Upper lobe of left lung (tissue), 6 donors: ENCODE measurements around the gene ODAD4. TPM values are rescaled to one million over a fixed set of nuclear protein-coding genes. Genes with fewer than 3 reads are reported as not detected.

Source experiments
- ATAC-seq, 2 donors: fragments of 200-7000 bp; cut with Tn5 transposase; one replicate each; pipeline ENCODE4 v1.9.1; 2022; ENCODE audit warnings: mild to moderate bottlenecking in 2 of 2, moderate library complexity in 2 of 2; ENCODE audit not compliant: low FRiP score in 2 of 2
- DNase-seq, 2 donors: peaks; one replicate each; pipeline ENCODE4 v3.0.0-alpha.2; 2019 to 2020
- H3K27ac ChIP-seq, 4 donors: fragments of 200-600 bp; sonication (generic); one replicate each; pipeline ENCODE4 v1.5.1; 2016 to 2019
- H3K27me3 ChIP-seq, 4 donors: fragments of 200-600 bp; sonication (generic); one replicate each; pipeline ENCODE4 v1.5.1; 2017 to 2019
- H3K36me3 ChIP-seq, 4 donors: fragments of 200-600 bp; sonication (generic); one replicate each; pipeline ENCODE4 v1.5.1; 2016 to 2019
- H3K4me1 ChIP-seq, 4 donors: fragments of 200-600 bp; sonication (generic); one replicate each; pipeline ENCODE4 v1.5.1; 2018 to 2019
- H3K4me3 ChIP-seq, 4 donors: fragments of 200-600 bp; sonication (generic); one replicate each; pipeline ENCODE4 v1.5.1; 2017 to 2019; ENCODE audit warnings: mild to moderate bottlenecking in 2 of 4, moderate library complexity in 1 of 4
- H3K9me3 ChIP-seq, 4 donors: fragments of 200-600 bp; sonication (generic); one replicate each; pipeline ENCODE4 v1.5.1; 2018 to 2019
- EP300 ChIP-seq, 4 donors: sonication (generic); formaldehyde crosslinking; IDR thresholded peaks; one replicate each; pipeline ENCODE4 v1.5.1; 2017; ENCODE audit warnings: antibody characterized with exemption in 4 of 4, control low read depth in 2 of 4
- POLR2A ChIP-seq, 4 donors: fragments of 450-650 bp; IDR thresholded peaks; one replicate each; pipeline ENCODE4 v1.5.1; 2016 to 2017; ENCODE audit warnings: antibody characterized with exemption in 4 of 4, mild to moderate bottlenecking in 2 of 4
- POLR2AphosphoS5 ChIP-seq, 2 donors: sonication (generic); formaldehyde crosslinking; IDR thresholded peaks; one replicate each; pipeline ENCODE4 v1.5.1; 2017; ENCODE audit warnings: antibody characterized with exemption in 2 of 2
- WGBS, 2 donors: methylation state at CpG; one replicate each; pipeline ENCODE4 v1.1.5; 2017 to 2018; 5-methylcytosine and 5-hydroxymethylcytosine counted together
- total RNA-seq, 6 donors: library from RNA; depleted of rRNA in 4 of 6; stranded (reverse); fragments of >200 nt in 4 of 6; gene quantifications; one replicate each; pipeline versions ENCODE4 v1.1.0 to v1.2.1, GENCODE V29; 2016 to 2021
- TF ChIP-seq, protein P1 (sequence below), 6 experiments: fragments of 450-650 bp in 4 of 6; fragments of 200-600 bp in 2 of 6; sonication (generic) in 2 of 6; IDR thresholded peaks; one replicate each; pipeline ENCODE4 v1.5.1; 2016 to 2019; ENCODE audit warnings: antibody characterized with exemption in 6 of 6
- donor health status: DM: no; HTN: no; CAD: no; lungs with moderate emphysema.
- donor health status: DM: no; HTN: yes; CAD: no; lungs with severe emphysema.

ODAD4 gene
- total RNA-seq, 6 donors from 2014 or later = 1.2 to 16.9 (median 4.8) TPM

DNA sequence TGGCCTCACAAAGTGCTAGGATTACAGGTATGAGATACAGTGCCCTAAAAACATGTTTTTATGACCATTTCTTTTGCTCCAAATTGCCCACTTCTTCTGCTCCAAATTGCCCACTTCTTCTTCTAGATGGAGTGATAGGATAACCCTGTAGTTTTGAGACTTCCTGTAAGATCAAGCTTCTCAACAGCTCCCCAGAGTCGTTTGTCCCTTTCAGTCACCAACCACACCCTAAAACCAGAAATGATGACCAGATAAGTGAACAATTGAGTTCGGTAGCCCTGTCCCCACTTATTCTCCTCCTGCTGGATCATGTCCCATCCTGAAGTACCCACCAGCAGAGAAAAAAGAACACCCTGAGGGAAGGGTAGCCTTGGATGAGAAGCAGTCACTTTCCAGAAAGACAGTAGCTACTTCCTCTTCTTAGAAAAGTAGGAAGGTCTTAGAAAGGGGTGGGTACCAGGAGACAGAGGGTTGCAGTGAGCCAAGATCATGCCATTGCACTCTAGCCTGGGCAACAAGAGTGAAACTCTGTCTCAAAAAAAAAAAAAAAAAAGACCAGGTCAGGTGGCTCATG lies 2.5 kb downstream of the ODAD4 start:
- no peak overlapping the region for H3K4me3 ChIP-seq
- no peaks in the 10 kb centered on the region for H3K9me3 ChIP-seq
- H3K27me3 ChIP-seq = no peaks in the 10 kb centered on the region
- no peak for ATAC-seq
- H3K36me3 ChIP-seq = no peaks in the 10 kb centered on the region
- no peak overlapping the region for H3K27ac ChIP-seq
- 21% methylated on average over 2 of the region's 2 CpGs for WGBS, 2 donors
- H3K4me1 ChIP-seq = peaks cover 11 to 30% (median 14%) of the 10 kb centered on the region in 4 donors
- no peak for DNase-seq
- TF ChIP-seq POLR2A (IDR thresholded peaks at IDR 0.05) (no peak), POLR2AphosphoS5 (IDR thresholded peaks at IDR 0.05) (no peak), EP300 (IDR thresholded peaks at IDR 0.05) (no peak)
- TF ChIP-seq, protein P1, sequence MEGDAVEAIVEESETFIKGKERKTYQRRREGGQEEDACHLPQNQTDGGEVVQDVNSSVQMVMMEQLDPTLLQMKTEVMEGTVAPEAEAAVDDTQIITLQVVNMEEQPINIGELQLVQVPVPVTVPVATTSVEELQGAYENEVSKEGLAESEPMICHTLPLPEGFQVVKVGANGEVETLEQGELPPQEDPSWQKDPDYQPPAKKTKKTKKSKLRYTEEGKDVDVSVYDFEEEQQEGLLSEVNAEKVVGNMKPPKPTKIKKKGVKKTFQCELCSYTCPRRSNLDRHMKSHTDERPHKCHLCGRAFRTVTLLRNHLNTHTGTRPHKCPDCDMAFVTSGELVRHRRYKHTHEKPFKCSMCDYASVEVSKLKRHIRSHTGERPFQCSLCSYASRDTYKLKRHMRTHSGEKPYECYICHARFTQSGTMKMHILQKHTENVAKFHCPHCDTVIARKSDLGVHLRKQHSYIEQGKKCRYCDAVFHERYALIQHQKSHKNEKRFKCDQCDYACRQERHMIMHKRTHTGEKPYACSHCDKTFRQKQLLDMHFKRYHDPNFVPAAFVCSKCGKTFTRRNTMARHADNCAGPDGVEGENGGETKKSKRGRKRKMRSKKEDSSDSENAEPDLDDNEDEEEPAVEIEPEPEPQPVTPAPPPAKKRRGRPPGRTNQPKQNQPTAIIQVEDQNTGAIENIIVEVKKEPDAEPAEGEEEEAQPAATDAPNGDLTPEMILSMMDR (IDR thresholded peaks at IDR 0.05) = no peak

DNA sequence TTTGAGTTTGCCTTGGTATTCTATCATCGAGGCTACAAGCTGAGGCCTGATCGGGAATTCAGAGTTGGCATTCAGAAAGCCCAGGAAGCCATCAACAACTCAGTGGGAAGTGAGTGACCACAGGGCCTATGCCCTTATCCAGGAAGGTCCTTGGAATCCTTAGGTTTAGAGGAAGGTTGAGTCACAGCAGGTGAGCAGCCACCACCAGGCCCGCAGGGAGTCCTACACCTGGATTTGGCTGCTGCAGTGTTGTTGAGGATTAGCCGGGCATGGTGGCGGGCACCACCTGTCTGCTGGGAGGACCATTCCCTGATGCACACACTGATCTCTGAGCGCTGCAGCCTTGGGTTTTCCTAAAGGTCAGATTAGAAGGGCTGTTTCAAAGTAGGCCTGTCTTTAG lies 5.2 kb downstream of the ODAD4 start:
- no peaks in the 10 kb centered on the region for H3K9me3 ChIP-seq
- H3K36me3 ChIP-seq = no peaks in the 10 kb centered on the region
- peaks cover 4 to 16% (median 12%) of the 10 kb centered on the region in 4 donors for H3K4me1 ChIP-seq
- ATAC-seq (no peak), DNase-seq (no peak)
- H3K27ac ChIP-seq = no peak overlapping the region
- TF ChIP-seq, protein P1 (IDR thresholded peaks at IDR 0.05) = no peak
- no peak for TF ChIP-seq POLR2AphosphoS5 (IDR thresholded peaks at IDR 0.05)
- TF ChIP-seq EP300 (IDR thresholded peaks at IDR 0.05) = no peak
- TF ChIP-seq POLR2A (IDR thresholded peaks at IDR 0.05) = no peak
- no peaks in the 10 kb centered on the region for H3K27me3 ChIP-seq
- 91 to 96% methylated on average over 4 to 6 of the region's 6 CpGs for WGBS, 2 donors
- no peak overlapping the region for H3K4me3 ChIP-seq

DNA sequence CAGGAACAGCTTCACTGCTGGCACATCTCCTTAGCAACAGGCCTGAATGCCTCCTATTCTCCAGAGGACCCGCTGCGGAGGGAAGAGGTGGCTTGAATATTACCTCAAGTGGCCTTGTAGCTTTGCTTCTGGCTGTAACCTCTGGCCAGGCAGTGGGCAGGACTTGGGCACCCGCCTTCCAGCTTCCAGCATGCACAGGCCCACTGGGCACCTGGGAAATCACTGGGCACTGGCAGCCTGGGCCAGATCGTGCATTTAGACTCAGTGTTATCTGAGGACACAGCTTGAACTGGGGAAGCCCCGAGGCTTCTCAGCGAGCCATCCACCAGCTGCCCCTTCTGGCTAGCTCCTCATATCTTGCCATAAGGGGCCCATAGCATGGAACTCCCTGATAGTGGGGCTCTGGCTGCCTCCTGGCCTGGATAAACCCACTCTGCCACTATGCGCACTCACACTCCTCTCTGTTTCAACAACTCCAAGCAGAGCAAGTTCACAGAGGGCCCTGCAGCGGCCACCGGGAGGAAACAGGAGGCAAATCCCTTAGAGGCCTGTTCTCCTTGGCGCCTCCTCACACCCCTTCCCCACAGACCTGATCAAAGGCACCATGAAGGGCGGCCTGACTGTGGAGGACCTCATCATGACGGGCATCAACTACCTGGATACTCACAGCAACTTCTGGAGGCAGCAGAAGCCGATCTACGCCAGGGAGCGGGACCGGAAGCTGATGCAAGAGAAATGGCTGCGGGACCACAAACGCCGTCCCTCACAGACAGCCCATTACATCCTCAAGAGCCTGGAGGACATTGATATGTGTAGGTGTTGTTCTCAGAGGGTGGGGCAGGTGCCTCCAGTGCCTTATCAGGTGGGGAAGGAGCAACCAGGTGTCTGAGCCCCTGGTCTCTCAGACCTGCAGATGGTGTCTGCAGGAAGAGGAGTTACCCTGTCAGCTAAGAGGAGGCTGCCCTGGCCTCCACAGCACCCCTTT lies 7.8 kb downstream of the ODAD4 start:
- 89 to 94% methylated on average over 12 to 19 of the region's 19 CpGs for WGBS, 2 donors

DNA sequence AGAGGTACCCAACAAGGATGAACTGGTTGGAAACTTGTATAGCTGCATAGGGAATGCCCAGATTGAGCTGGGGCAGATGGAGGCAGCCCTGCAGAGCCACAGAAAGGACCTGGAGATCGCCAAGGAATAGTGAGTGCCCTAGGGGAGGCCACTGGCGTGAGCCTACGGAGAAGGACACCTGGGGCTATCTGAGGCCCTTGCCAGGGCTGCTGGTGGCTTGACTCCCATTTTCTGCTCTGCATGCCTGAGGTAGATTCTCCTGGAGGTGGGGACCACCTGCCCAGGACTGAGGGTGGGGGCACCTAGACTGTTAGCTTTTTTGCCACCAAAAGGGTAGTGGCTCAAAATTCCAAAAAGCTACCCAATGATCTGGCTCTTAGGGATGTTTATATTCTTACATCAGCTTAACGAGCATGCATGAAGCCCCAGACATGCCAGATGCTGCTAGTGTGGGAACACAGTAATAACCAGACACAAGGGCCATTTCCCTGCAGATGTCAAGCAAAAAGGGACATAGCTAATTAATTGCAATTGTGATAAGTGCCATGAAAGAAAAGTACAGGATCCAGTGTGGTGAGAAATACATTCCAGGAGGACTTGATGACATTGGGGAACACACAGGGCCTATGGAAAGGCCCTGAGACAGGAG lies 8.8 kb downstream of the ODAD4 start:
- H3K9me3 ChIP-seq = no peaks in the 10 kb centered on the region

More for the DNA sequence above, 7.8 kb downstream of the ODAD4 start:
- no peak overlapping the region for H3K27ac ChIP-seq
- H3K4me3 ChIP-seq = no peak overlapping the region
- no peaks in the 10 kb centered on the region for H3K9me3 ChIP-seq
- H3K36me3 ChIP-seq = no peaks in the 10 kb centered on the region
- H3K4me1 ChIP-seq = no peaks in the 10 kb centered on the region
- DNase-seq = no peak
- no peak for ATAC-seq
- H3K27me3 ChIP-seq = no peaks in the 10 kb centered on the region
- no peak for TF ChIP-seq POLR2AphosphoS5 (IDR thresholded peaks at IDR 0.05)
- TF ChIP-seq, protein P1 (IDR thresholded peaks at IDR 0.05) = no peak
- TF ChIP-seq EP300 (IDR thresholded peaks at IDR 0.05) = no peak

More for the DNA sequence above, 8.8 kb downstream of the ODAD4 start:
- Histone ChIP-seq H3K4me1 (peaks cover 0 to 2% (median 0%) of the 10 kb centered on the region in 4 donors), H3K4me3 (no peak overlapping the region), H3K36me3 (no peaks in the 10 kb centered on the region), H3K27ac (no peak overlapping the region), H3K27me3 (no peaks in the 10 kb centered on the region)
- ATAC-seq = no peak
- TF ChIP-seq EP300 (IDR thresholded peaks at IDR 0.05) (no peak), POLR2A (IDR thresholded peaks at IDR 0.05) (no peak), POLR2AphosphoS5 (IDR thresholded peaks at IDR 0.05) (no peak)
- TF ChIP-seq, protein P1 (IDR thresholded peaks at IDR 0.05) = no peak
- no peak for DNase-seq
- 91% methylated on average over 4 of the region's 4 CpGs for WGBS, 2 donors
